HTERT RPE-1 (cell line): ENCODE measurements around the gene RIMBP2.

Experiments
- in situ Hi-C: fragments of 300-500 bp; cut with MboI; formaldehyde crosslinking; loops from 4 replicates; pipeline ENCODE4 v1.14.3; 2020; ENCODE audit warnings: low sequenced_read_pairs

RIMBP2 gene

DNA sequence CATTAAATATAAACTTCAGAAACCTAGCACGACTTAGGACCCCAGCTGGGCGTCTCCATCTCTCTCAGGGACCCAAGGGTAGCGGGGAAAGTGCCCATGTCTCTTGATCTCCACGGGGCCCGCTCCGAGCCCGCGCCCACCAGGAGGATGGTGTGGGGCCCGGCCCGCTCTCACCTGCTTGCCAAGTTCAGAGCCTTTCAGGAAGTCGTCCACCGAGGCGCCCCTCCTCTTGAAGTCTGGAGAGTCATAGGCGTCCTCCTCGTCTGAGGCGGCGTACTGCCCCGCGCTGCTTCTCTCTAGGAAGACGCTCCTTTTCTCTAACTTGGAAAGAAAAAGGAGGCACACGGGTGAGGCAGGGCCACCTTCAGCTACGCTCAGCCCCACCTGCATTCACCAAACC, 281.5 kb downstream of the RIMBP2 start:
- in situ Hi-C loops = no loop called here

DNA sequence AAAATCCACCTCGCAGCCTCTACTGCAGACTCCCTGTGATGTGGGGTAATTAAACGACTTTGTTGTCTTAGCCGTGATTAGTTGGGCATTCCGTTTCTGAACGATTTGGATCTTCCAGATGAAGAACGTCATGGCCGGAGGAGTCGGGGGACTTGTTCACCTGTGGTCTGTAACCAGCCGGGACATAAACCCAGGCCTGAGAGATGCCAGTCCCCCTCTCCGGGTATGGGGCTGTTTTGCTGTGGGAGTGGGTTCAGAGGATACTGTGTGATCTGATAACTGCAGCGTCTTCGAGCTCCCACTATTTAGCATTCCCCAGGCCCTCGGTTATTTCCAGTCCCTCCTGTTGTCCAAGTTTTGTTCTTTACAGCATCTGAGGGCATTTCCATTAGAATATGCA, 282.3 kb downstream of the RIMBP2 start:
- in situ Hi-C loops = no loop called here

DNA sequence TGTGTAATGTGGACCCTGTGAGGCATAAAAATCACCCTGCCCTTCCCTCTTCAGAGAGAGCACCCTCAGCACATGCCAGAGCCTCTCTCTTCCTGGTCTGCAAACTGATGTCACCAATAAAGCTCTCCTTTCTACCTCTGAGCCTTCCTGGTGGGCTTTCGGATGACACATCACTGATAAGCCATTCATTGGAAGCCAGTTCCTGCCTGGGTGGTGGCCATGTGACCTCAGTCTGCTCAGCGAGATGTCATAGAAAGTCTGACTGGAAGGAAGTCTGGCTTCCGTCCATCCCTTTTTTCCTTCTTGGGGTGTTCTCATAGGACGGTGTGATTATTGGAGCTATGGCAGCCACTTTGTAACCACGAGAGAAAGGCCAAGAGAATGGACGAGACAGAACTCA, 282.7 kb downstream of the RIMBP2 start:
- in situ Hi-C loops = no loop called here

DNA sequence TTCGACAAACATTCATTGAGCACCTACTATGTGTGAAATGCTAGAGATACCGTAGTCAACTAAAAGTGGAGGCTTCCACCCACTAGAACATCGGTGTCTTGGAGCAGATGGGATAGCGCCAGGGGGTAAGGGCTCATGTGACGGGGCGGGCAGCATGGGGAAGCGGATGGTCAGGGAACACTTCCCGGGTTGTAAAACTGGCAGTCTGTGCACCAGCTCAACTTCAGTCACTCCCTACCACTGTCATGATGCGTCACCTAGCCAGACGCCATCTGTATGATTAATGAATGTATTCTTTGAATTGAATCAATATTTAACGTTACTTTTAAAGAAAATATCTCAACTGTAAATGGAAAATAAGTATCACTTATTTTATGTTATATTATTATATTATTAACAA, 284.9 kb downstream of the RIMBP2 start:
- in situ Hi-C loops = no loop called here

DNA sequence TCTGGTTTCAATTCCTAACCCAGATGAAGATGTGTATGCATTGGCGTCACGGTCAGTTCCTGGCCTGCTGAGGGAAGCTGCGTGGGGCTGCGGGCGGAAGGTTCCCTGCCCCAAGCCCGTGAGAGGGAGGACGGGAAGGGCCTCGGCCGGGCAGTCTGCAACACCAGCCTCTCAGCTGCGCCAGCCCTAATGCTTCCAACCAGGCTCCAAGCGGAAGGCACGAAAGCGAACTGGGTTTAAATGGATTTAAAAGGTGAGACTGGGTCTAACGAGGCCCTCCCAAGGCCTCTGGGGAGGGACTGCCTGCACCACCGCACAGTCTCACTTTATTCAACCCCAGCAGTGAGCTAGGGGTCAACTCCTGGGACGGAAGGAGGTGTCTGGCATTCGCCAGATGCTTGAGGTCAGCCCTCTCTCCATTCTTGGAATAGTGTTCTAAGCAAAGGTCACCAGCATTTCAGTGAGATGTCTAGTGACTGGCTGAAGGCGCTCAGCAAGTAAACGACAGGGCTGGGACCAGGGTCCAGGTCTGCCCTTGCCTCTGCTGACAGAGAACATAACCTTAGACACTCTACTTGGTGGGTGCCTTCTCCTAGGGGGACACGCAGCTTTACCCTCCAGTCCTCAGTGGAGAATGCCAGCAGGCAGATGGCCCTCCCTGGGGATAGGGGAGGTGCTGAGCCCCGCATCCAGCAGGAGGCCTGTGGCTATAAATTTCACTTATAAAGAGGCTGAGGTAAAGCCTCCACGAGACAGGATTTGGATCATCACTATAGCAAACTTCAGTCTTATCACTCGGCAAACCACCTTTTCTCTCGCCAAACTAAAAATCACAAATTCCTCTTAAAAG, 286.2 kb downstream of the RIMBP2 start:
- in situ Hi-C loops = no loop called here

DNA sequence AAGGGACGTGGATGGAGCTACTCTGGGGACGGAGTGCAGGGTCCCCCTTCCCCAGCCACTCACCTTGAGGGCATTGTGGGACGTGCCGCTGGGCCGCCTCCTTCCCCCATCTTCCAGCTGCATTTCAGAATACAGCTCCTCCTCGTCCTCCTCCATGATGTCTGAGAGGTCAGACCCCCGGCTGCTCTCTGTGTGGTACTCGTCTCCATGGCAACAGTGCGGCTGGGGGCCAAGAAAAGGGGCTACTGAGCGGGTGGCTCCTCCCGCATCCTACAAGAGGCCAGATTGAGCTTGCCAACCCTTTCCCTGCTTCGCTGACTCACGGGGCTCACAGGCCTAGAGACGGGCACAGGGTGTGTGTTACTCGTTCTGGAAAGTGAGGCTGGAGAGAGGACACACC, 288.0 kb downstream of the RIMBP2 start:
- in situ Hi-C loops = no loop called here

DNA sequence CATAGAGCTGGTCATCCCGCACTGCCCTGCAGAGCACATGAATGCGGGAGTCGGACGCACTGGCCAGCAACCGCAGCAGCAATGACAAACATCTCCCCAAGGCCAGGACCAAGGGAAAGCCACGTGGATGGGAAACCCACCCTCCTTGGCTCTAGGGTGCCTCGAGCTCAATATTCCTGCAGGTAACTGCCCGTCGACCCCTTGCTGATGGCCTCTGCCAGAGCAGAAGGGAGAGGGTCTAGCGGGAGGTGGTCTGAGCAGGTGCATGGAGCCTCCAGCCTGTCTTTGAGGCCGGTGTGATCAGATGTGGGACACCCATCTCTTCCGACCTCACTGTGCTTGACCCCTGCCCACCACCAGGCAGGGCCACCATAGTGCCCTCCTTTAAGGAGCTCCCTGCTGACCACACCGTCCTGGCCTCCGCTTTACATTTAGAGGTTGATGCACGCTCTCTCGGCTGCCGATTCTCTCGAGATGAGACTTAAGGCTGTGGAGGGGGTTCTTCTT, 288.7 kb downstream of the RIMBP2 start:
- in situ Hi-C loops = no loop called here

DNA sequence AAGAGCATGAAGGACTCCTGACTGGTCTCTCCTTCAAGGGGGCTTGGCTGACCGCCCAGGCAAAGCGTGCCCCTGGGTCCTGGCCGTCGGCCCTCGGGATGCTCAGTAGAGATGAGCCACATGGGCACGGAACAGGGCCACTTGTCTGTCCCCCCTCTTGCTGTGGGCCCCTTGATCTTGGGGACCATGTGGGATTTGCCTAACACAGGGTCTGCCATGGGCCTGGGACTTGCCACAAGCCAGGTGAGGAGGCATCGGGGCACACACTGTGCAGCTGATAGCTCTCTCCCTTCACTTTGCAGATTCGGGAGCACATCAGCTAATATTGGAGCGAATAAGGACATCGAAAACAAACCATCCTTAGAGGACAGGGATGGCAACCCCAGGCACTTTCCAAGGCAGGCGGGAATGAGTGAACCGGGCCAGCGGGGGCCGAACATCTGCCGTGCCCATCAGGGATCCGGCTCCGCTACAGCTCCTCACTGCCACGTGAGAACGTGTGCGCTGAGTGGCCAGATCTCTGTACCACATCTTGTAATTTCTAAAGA, 290.3 kb downstream of the RIMBP2 start:
- in situ Hi-C loops = no loop called here

DNA sequence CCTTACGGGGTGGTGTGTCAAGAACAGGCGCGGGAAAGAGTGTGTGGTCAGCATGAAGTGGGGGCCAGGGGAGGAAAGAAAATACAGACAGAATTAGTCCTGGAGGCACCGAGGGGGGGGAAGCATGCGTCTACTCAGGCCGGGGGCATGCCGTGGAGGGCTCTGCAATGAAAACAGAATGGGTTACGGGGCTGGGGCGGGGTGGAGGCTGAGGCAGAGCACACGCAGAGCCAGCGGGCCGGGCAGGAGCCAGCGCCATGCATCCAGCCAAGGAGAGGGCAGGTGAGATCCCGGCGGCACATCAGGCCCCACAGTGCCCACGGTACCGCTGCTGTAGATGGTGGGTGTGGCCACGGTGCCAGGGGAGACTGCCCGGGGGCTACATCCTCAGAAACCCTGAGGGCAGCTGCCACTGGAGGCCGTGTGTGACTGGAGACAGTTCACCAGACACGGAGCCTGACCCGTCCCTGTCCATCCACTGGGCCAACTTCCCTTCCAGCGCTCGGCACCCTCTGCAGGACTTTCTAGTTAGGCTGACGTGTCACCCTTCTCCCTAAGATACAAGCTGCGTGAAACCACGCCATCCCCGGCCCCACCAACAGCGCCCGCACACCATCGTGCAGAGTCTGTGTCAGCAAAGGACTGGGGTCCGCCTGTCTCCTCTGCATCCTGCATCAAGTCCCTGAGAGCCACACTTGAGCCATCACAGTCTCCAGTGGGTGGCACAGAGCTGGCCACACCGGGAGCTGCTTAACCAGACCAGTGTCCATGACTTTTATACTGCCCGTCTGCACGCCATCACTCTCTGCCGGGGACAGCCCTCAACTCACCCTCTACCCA, 291.0 kb downstream of the RIMBP2 start:
- in situ Hi-C loops = no loop called here

DNA sequence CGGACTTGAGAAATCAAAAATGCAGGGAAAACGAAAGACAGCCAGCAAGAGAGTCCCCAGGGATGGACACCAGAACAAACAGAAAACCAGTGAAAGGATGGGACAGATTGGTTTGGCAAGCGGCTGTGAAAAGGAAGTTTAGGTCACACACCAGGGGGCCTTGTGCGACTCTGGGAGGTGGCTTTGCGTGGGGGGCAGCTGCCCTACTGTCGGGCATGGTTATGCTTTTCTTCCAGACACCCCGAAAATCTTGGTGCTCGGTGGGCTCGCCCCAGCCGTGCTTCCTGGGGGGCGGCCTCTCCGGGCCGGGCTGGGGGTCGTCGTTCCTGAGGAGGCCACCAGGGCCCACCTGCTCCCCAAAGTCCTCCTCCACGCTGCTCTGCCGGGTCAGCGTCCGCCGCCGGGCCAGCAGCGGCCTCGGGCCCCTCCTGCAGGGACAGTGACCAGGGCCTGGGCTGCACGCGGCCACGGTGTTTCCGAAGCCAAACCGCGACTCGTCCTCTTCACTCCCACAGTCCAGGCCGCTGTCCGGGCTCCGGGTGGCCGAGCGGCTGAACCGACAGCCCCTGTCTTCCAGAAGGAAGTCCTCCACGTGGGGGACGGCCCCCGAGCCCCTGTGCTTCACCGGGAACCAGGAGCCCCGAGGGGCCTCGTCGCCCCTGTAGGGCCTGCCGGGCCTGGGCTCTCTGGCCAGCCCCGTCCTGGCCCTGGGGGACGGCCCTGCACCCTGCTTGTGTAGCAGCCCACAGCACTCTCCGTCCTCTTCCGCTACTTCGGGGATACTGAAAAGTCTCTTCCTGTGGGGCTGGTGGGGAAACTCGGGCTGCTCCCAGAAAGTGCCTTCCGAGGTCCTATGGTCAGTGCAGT, 291.9 kb downstream of the RIMBP2 start:
- in situ Hi-C loops = no loop called here

DNA sequence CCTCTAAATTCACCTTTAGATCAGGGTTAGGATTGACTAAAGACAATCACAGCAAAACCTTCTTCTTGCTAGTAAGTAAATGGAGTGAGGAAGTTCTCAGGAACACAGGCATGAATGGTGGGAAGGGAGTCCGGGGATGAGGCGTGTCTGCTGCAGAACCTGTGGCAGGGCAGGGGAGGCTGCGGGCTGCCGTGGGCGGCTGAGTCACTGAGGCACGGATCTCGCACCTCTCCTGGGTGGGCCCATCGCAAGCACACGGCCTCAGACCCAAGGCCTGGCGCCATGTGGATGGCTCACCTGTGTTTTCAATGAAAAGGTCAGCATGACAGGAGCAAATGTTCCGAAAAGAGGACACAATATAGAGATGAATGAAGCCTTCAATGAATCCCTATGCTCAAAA, 293.0 kb downstream of the RIMBP2 start:
- in situ Hi-C loops = no loop called here

DNA sequence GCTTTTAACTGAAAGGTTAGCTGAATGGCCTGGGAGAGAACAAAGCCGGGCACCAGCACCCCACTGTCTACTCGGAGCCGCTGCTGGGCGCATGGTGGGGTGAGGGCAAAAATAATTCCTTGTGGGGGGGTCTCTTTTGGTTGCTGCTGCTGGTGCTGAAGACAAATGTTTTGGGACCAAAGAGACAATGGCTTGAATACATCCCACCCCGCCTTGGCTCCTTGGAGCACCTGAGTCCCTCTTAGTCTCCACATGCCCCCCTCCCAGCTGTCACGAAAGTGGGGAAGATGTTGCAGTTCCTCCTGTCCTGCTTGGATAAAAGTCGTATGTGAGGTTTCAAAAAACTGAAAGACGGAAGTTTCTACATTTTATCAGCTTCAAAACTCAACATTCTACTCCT, 293.4 kb downstream of the RIMBP2 start:
- in situ Hi-C loops = no loop called here

DNA sequence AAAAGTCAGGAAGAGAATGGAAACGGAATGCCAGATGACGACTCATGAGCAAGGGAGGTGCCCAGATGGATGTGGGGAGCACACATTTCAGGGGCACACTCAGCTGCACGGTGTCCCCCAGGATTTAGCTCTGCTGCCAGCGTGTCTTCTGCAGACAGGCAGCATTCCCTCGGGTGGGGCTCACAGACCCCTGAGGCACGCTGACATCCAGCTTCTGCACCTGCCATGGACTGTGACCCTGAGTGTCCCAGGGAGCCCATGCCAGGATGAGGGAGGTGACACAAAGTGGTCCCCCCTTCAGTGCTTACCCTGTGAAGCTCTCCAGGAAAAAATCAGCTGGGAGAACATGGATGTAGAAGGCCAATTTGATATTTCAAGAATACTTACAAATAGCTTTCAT, 294.2 kb downstream of the RIMBP2 start:
- in situ Hi-C loops = no loop called here

DNA sequence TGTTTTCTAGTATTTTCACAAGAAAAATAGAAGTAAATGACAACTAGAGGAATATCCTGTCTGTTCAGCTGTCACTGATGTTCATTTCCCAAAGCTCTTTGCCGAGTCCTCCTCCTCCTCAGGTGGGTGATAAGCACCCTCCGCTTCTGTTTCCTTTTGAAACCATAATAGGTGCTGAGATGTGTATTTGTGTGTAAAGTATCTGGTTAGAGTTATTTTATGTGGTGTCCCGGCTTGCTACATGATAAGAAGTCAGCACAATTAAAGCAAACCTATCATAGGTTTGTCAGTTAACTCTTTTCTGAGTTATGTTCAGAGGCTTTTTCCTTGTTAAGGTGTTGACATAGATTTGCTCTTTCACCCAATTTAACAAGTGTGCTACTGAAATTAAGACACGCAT, 296.0 kb downstream of the RIMBP2 start:
- in situ Hi-C loops = no loop called here

DNA sequence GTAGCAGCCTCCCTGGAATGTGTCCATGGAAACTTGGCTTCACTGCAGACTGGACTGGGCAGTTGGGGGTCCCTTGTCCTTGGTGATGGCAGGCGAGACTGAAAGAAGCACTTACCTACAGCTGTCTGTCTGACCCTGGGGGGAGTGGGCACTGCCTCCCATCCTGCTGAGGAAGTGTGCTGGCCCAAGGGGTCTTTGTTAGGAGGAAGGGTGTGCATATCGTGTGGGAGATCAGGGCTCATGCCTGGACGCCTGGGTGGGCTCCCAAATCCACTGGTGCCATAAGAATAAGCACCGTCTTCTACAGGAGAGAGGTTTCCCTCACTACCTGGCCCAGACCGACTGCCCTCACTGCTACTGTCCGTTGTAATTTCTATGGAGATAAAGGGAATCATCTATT, 297.0 kb downstream of the RIMBP2 start:
- in situ Hi-C loops = no loop called here

DNA sequence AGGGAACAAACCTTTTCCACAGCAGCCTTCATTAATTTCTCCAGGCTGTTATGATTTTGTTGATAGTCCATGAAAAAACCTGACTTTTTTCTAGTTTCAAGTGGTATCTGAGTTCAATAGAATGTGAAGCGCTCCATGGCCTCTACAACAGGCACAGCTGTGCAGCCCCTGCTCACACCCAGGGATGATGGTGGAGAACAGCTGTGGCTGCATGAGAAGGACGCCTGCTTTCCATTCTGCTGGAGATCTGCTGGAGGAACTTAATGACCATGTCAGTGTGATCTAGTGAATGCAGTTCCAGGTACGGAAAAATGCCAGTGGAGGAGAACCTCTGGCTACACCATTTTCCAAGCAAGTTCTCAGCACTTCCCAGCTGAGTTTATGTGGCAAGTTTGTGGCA, 297.8 kb downstream of the RIMBP2 start:
- in situ Hi-C loops = no loop called here

DNA sequence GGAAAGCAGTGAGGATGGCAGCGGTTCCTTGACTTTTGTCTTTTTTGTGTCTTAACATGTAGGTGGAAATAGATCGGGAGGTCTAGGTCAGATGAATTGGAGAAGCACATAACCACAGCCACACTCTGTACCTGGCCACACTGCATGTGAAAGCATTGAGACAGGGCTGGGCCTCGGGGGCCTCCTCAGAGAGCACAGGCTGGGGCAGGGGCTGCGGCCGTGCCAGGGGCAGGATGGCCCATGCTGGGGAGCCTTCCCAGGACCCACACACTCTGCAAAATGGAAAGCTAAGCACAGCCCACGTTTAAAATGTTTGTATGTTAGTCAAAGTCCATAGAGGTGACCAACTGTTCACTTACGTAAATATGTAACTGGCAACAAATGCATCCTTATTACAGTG, 301.7 kb downstream of the RIMBP2 start:
- in situ Hi-C loops = no loop called here

DNA sequence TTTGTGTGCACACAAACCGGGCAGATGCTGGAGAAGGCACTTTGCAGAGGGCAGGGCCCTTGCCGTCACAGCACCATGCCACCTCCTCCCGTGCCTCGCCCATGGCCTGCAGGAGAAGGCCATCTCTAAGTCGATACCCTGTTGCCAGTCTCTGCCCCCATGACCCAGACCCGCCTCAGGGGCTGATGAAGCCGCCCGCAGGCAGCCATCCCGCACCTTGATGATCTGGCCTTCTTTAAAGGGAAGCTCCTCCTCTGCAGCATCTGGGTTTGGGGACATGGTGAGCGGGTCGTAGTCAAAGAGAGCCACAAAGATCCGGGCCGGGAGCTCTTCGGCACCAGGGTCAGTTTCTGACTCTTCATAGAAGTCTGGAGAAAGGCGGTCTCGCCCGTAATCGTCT, 302.2 kb downstream of the RIMBP2 start:
- in situ Hi-C loops = no loop called here

DNA sequence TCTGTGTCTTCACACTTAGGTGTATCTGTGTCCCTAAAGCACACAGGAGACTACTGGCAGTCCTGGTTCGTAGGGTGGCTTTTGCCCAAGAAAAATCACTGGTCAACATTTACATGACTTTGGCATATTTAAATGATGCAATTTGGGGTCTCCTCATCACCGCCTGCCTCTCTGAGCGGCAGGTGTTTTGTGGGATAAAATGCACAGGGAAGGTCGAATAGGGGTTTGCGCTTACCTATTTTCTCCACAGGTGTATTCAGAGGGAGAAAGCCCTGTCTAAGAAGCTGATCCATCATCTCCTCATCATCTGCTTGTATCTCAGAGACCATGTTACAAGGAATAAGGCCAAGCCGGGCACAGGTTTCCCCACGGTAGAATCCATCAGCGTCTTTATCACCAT, 303.7 kb downstream of the RIMBP2 start:
- in situ Hi-C loops = no loop called here

DNA sequence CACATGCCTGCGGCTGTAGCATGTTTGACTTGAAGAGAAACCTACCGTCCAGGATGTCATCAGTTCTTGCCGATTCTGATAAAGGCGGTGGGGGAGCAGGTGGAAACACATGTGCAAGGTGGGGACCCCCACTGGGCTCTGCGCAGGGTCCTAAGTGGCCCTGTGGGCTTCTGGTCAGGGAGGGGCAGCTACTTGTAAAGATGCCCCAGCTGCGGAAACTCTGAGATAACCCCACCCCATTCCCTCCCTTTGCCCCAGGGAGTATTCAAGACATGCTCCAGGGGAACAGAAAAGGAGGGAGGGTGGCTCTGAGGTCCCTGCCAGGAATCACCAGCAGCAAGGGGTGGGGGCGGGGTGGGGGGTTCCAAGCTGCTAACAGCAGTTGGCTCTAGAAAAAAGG, 310.8 kb downstream of the RIMBP2 start:
- in situ Hi-C loops = no loop called here

DNA sequence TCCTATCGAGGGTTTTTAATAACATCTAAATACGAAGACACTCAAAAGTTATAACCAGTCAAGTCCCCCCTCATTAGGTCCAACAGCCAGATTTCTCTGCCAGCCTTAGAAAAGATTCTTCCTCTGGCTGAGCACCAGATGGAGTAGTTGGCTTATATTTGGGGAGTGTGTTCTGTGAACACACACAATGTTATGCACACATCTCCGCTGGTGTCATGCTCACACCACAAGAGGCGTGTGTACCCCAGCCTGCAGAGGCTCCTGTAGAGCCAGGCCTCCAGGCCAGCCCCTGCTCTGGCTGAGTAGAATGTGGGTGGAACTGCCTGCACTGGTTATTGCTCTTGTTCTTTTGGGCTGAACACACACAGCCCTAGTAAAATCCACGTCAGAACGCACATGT, 314.4 kb downstream of the RIMBP2 start:
- in situ Hi-C loops = no loop called here
